HEK293 (cell line): ENCODE data around the gene GHRL.

ENCODE experiments used
- CTCF ChIA-PET: fragments of 350-600 bp; formaldehyde crosslinking; extraction: SDS; loops from one replicate; lab custom pipeline; 2021; ENCODE audit warnings: antibody characterized with exemption; lab: Yijun Ruan, JAX
- POLR2A ChIA-PET: fragments of 300-600 bp; formaldehyde crosslinking; extraction: SDS; loops from one replicate; lab custom pipeline; 2020; ENCODE audit warnings: antibody characterized with exemption, inconsistent platforms; lab: Yijun Ruan, JAX
- H3K27ac ChIP-seq: fragments of 200-500 bp; sonication (Bioruptor generic); 2 replicates; pipeline ENCODE4 v1.5.1; 2014; ENCODE audit warnings: low read depth, low read length, control low read depth, inconsistent platforms; ENCODE audit errors: extremely low read depth
- H3K36me3 ChIP-seq, 2 experiments: fragments of 200-500 bp in 1 of 2; sonication (Bioruptor generic) in 1 of 2; 1 replicate in 1 of 2; 2 replicates in 1 of 2; pipeline ENCODE4 v1.5.1; 2014 to 2017; ENCODE audit warnings: inconsistent platforms in 2 of 2, low read length in 2 of 2; ENCODE audit not compliant: control insufficient read depth in 2 of 2, insufficient read depth in 1 of 2
- H3K4me1 ChIP-seq: fragments of 200-500 bp; sonication (Bioruptor generic); 2 replicates; pipeline ENCODE4 v1.5.1; 2014; ENCODE audit warnings: mild to moderate bottlenecking, low read length, inconsistent platforms; ENCODE audit not compliant: control insufficient read depth, insufficient read depth
- H3K4me3 ChIP-seq: 2 replicates; pipeline ENCODE4 v1.5.1; 2011; ENCODE audit warnings: low read depth, mild to moderate bottlenecking, control low read depth, low read length, moderate library complexity
- H3K9me3 ChIP-seq: fragments of 200-500 bp; sonication (Bioruptor generic); 2 replicates; pipeline ENCODE4 v1.5.1; 2014; ENCODE audit warnings: low read depth, low read length, inconsistent platforms; ENCODE audit not compliant: control insufficient read depth, insufficient read depth
- BCL11A ChIP-seq: fragments of 450-650 bp; formaldehyde crosslinking; IDR thresholded peaks from 2 replicates; pipeline ENCODE4 v1.5.1; 2016; ENCODE audit warnings: low read depth, missing biosample characterization, missing genetic modification characterization
- GLIS1 ChIP-seq: fragments of 450-650 bp; formaldehyde crosslinking; IDR thresholded peaks from 2 replicates; pipeline ENCODE4 v1.5.1; 2016; ENCODE audit warnings: missing biosample characterization, missing genetic modification characterization
- KLF8 ChIP-seq: fragments of 450-650 bp; formaldehyde crosslinking; IDR thresholded peaks from 2 replicates; pipeline ENCODE4 v1.5.1; 2016; ENCODE audit warnings: missing biosample characterization, missing genetic modification characterization
- MYNN ChIP-seq: fragments of 450-650 bp; formaldehyde crosslinking; IDR thresholded peaks from 2 replicates; pipeline ENCODE4 v1.5.1; 2016; ENCODE audit warnings: missing biosample characterization, missing genetic modification characterization, borderline replicate concordance
- OSR2 ChIP-seq: fragments of 450-650 bp; formaldehyde crosslinking; IDR thresholded peaks from 2 replicates; pipeline ENCODE4 v1.5.1; 2016; ENCODE audit warnings: missing biosample characterization, missing genetic modification characterization
- REPIN1 ChIP-seq: fragments of 450-650 bp; formaldehyde crosslinking; IDR thresholded peaks from 2 replicates; pipeline ENCODE4 v1.5.1; 2017; ENCODE audit warnings: missing biosample characterization, missing genetic modification characterization, low read depth
- WT1 ChIP-seq: fragments of 450-650 bp; formaldehyde crosslinking; IDR thresholded peaks from 2 replicates; pipeline ENCODE4 v1.5.1; 2016; ENCODE audit warnings: missing biosample characterization, missing genetic modification characterization
- YY1 ChIP-seq: fragments of 450-650 bp; formaldehyde crosslinking; IDR thresholded peaks from 2 replicates; pipeline ENCODE4 v1.5.1; 2018; ENCODE audit warnings: missing biosample characterization, missing genetic modification characterization
- ZIC2 ChIP-seq: fragments of 450-650 bp; formaldehyde crosslinking; IDR thresholded peaks from 2 replicates; pipeline ENCODE4 v1.5.1; 2016; ENCODE audit warnings: missing biosample characterization, missing genetic modification characterization
- ZNF146 ChIP-seq: fragments of 450-650 bp; formaldehyde crosslinking; IDR thresholded peaks from 2 replicates; pipeline ENCODE4 v1.5.1; 2016; ENCODE audit warnings: missing biosample characterization, missing genetic modification characterization
- ZNF202 ChIP-seq: fragments of 450-650 bp; formaldehyde crosslinking; IDR thresholded peaks from 2 replicates; pipeline ENCODE4 v1.5.1; 2016; ENCODE audit warnings: missing biosample characterization, missing genetic modification characterization, borderline replicate concordance
- ZNF266 ChIP-seq: fragments of 450-650 bp; formaldehyde crosslinking; IDR thresholded peaks from 2 replicates; pipeline ENCODE4 v1.5.1; 2016; ENCODE audit warnings: missing biosample characterization, missing genetic modification characterization, low read depth
- ZNF324 ChIP-seq: fragments of 450-650 bp; formaldehyde crosslinking; IDR thresholded peaks from 2 replicates; pipeline ENCODE4 v1.5.1; 2016; ENCODE audit warnings: missing biosample characterization, missing genetic modification characterization
- ZNF362 ChIP-seq: fragments of 450-650 bp; formaldehyde crosslinking; IDR thresholded peaks from 2 replicates; pipeline ENCODE4 v1.5.1; 2016; ENCODE audit warnings: missing biosample characterization, missing genetic modification characterization
- ZNF416 ChIP-seq: fragments of 450-650 bp; formaldehyde crosslinking; IDR thresholded peaks from 2 replicates; pipeline ENCODE4 v1.5.1; 2016; ENCODE audit warnings: missing biosample characterization, missing genetic modification characterization
- ZNF473 ChIP-seq: fragments of 450-650 bp; formaldehyde crosslinking; IDR thresholded peaks from 2 replicates; pipeline ENCODE4 v1.5.1; 2017; ENCODE audit warnings: missing biosample characterization, missing genetic modification characterization
- ZNF513 ChIP-seq: fragments of 450-650 bp; IDR thresholded peaks from 2 replicates; pipeline ENCODE4 v1.5.1; 2018; ENCODE audit warnings: missing biosample characterization, missing genetic modification characterization
- ZNF596 ChIP-seq: fragments of 450-650 bp; IDR thresholded peaks from 2 replicates; pipeline ENCODE4 v1.5.0; 2018; ENCODE audit warnings: missing biosample characterization, mild to moderate bottlenecking, missing genetic modification characterization, moderate library complexity
- ZNF626 ChIP-seq: fragments of 450-650 bp; sonication (Bioruptor Pico); formaldehyde crosslinking; IDR thresholded peaks from 2 replicates; pipeline ENCODE4 v1.5.1; 2018; ENCODE audit warnings: missing biosample characterization, missing genetic modification characterization, inconsistent platforms
- ZNF660 ChIP-seq: fragments of 450-650 bp; IDR thresholded peaks from 2 replicates; pipeline ENCODE4 v1.5.1; 2018; ENCODE audit warnings: missing biosample characterization, mild to moderate bottlenecking, missing genetic modification characterization
- ZNF704 ChIP-seq: fragments of 450-650 bp; formaldehyde crosslinking; IDR thresholded peaks from 2 replicates; pipeline ENCODE4 v1.5.1; 2016; ENCODE audit warnings: missing biosample characterization, missing genetic modification characterization
- ZNF830 ChIP-seq: fragments of 450-650 bp; IDR thresholded peaks from 2 replicates; pipeline ENCODE4 v1.5.0; 2018; ENCODE audit warnings: missing biosample characterization, missing genetic modification characterization, low read depth, mild to moderate bottlenecking, moderate library complexity
- TF ChIP-seq, protein P1 (sequence below): fragments of 450-650 bp; formaldehyde crosslinking; IDR thresholded peaks from 2 replicates; pipeline ENCODE4 v1.5.1; 2017; ENCODE audit warnings: missing biosample characterization, mild to moderate bottlenecking, missing genetic modification characterization, moderate library complexity
- TF ChIP-seq, protein P2 (sequence below): fragments of 450-650 bp; formaldehyde crosslinking; IDR thresholded peaks from 2 replicates; pipeline ENCODE4 v1.5.1; 2016; ENCODE audit warnings: missing biosample characterization, missing genetic modification characterization

Gene GHRL

GRCh38 chr3:10317311-10317960, 24.7 kb upstream of the GHRL start:
- CTCF ChIA-PET, result interaction anchor here (0.6 to 0.7 kb wide), 2 partner anchors 26 to 203 kb away, joined by 3 read pairs; no protein-coding TSS in a partner anchor
- Histone ChIP-seq H3K9me3 (no peaks in the 10 kb centered on the region), H3K4me3 (no peak overlapping the region), H3K4me1 (no peaks in the 10 kb centered on the region), H3K27ac (no peak overlapping the region), H3K36me3 (peaks cover 21 to 70% of the 10 kb centered on the region in 2 experiments)
- POLR2A ChIA-PET, result no interaction called here
- TF ChIP-seq ZNF626 (tag by site-specific recombination) (no peak), ZNF202 (tag by site-specific recombination) (no peak), ZNF362 (no peak), BCL11A (no peak), ZNF416 (no peak), MYNN (tag by site-specific recombination) (no peak), WT1 (tag by site-specific recombination) (no peak), ZNF830 (tag by site-specific recombination) (no peak), REPIN1 (tag by site-specific recombination) (no peak), ZNF324 (tag by site-specific recombination) (no peak)

DNA sequence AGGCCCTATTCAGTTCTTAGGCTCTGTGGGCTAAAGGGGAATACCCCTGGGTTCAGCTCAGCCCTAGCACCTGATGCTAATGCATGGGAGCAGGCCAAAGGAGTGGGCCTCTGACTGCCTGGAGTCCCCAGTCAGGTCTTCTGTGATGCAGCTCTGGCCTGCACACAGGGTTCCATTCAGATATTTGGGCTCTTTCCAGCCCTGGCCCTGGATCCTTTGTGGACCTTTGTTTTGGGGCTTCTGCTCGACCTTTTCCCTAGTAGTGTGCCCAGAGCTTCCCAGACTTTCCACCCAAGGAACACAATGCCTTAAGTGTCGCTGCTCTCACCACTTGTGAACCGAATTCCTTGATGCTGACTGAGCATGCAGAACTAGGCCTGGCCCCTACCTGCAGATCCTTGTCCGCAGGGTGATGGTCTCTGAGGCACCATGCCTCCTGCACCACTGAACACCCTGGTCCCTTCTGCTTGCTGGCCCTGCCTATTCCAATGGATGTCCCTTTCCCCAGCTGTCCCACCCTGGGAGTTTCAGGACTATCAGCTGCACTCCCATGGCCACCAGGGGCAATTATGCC, 23.1 kb upstream of the GHRL start:
- TF ChIP-seq ZNF473 (tag by site-specific recombination) (no peak), ZNF146 (no peak), MYNN (tag by site-specific recombination) (no peak), ZNF660 (tag by site-specific recombination) (no peak), YY1 (tag by site-specific recombination) (no peak), ZNF362 (no peak), OSR2 (tag by site-specific recombination) (no peak), ZNF266 (no peak), ZIC2 (tag by site-specific recombination) (no peak), ZNF704 (tag by site-specific recombination) (no peak), GLIS1 (no peak), KLF8 (tag by site-specific recombination) (no peak), REPIN1 (tag by site-specific recombination) (no peak), ZNF513 (tag by site-specific recombination) (no peak), ZNF596 (tag by site-specific recombination) (no peak)
- TF ChIP-seq, protein P1, sequence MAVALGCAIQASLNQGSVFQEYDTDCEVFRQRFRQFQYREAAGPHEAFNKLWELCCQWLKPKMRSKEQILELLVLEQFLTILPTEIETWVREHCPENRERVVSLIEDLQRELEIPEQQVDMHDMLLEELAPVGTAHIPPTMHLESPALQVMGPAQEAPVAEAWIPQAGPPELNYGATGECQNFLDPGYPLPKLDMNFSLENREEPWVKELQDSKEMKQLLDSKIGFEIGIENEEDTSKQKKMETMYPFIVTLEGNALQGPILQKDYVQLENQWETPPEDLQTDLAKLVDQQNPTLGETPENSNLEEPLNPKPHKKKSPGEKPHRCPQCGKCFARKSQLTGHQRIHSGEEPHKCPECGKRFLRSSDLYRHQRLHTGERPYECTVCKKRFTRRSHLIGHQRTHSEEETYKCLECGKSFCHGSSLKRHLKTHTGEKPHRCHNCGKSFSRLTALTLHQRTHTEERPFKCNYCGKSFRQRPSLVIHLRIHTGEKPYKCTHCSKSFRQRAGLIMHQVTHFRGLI (tag by site-specific recombination), result no peak
- TF ChIP-seq, protein P2, sequence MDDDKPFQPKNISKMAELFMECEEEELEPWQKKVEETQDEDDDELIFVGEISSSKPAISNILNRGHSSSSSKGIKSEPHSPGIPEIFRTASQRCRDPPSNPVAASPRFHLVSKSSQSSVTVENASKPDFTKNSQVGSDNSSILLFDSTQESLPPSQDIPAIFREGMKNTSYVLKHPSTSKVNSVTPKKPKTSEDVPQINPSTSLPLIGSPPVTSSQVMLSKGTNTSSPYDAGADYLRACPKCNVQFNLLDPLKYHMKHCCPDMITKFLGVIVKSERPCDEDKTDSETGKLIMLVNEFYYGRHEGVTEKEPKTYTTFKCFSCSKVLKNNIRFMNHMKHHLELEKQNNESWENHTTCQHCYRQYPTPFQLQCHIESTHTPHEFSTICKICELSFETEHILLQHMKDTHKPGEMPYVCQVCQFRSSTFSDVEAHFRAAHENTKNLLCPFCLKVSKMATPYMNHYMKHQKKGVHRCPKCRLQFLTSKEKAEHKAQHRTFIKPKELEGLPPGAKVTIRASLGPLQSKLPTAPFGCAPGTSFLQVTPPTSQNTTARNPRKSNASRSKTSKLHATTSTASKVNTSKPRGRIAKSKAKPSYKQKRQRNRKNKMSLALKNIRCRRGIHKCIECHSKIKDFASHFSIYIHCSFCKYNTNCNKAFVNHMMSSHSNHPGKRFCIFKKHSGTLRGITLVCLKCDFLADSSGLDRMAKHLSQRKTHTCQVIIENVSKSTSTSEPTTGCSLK (tag by site-specific recombination), result no peak
- ChIA-PET POLR2A (no interaction called here), CTCF (interaction anchor here (0.5 kb wide), 1 partner anchor 368 kb away, joined by 4 read pairs; no protein-coding TSS in a partner anchor)
- Histone ChIP-seq H3K27ac (no peak overlapping the region), H3K9me3 (no peaks in the 10 kb centered on the region), H3K36me3 (peaks cover 21 to 86% of the 10 kb centered on the region in 2 experiments), H3K4me1 (no peaks in the 10 kb centered on the region), H3K4me3 (no peak overlapping the region)
